HG03159 (cell line): ENCODE results near the gene C9orf85.
"Not testable (repeated sequence)": the region's sequence is repeated elsewhere in the genome, so short reads cannot be mapped to it uniquely, and the experiment has no call there.

Experiments
- ATAC-seq: cut with Tn5 transposase; IDR thresholded peaks from one replicate; pipeline ENCODE4 v1.9.1; 2021; ENCODE audit warnings: mild to moderate bottlenecking, moderate library complexity; ENCODE audit not compliant: unreplicated experiment

The C9orf85 gene, protein sequence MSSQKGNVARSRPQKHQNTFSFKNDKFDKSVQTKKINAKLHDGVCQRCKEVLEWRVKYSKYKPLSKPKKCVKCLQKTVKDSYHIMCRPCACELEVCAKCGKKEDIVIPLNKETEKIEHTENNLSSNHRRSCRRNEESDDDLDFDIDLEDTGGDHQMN

DNA sequence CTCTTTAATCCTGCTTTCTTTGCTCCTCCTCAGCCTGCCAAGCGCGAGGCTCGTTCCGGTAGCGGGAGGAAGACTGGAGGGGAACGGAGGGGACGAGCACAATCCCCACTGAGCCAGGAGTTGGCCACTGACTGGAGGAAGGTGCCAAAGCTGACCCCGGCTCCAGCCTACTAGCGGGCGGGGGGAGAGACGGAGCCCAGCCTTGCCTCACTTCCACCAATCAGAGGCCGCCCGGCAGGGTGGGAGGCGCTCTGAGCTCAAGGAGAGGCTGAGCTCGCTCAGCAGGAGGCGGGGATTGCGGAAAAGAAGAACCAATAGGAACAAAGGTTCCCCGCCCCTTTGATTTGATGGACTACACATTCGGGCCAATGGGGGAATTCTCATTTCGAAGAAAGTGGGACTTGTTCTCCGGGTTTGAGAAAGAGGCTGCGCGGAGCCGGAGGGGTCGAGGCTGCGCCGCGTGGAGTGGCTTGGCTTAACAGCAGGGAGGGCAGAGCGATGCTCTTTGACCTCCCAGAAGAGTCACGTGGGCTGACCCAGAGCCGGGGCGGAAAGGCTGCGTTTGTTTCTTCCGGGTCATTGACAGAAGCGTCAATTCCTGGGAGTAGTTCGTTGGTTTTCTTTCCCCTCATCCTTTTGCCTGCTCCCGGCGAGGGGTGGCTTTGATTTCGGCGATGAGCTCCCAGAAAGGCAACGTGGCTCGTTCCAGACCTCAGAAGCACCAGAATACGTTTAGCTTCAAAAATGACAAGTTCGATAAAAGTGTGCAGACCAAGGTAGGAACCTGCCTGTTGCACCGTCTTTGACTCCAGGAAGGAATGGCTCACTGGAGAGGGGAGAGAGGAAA is at the start of gene C9orf85, which contains the start of gene ABHD17B:
Gene C9orf85 (plus strand): TSS at position 579 of the 847 bp plus-strand sequence. CDS start 96 bp downstream, at position 675.
Gene ABHD17B (minus strand): TSS at position 133 of the 847 bp plus-strand sequence. CDS start 36,113 bp downstream, outside the sequence.
- ATAC-seq: peak; percentile 94

DNA sequence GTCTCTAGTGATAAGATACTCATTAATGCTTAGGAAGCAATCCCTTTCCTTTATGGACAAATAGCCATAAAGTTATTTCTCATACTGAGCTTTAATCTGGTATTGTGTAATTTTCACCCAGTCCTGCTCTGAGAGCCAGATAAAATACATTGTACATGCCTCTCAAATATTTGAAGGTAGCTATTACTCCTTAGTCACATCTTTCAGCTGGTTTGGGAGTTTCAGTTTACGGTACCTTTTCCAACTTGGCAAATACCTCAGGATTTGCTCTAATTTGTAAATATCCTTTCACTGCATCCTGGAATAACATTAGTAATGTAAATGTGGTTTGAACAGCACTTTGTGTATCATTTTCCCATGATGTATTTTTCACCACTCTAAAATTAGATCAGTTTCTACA is 47.8 kb upstream of the C9orf85 start:
- ATAC-seq: no peak

DNA sequence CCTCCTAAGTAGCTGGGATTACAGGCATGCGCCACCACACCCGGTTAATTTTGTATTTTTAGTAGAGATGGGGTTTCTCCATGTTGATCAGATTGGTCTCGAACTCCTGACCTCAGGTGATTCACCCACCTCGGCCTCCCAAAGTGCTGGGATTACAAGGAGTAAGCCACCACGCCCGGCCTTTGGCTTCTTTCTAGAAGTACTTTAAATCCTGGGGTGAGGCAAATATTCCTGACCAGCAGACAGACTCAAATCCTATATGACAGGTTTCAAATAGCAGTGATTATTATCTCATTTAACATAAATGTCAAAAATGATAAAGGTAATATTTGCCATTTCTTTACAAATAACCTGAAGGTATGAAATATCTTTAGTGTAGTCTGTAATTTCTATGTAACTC is 36.1 kb upstream of the C9orf85 start:
- no peak for ATAC-seq

DNA sequence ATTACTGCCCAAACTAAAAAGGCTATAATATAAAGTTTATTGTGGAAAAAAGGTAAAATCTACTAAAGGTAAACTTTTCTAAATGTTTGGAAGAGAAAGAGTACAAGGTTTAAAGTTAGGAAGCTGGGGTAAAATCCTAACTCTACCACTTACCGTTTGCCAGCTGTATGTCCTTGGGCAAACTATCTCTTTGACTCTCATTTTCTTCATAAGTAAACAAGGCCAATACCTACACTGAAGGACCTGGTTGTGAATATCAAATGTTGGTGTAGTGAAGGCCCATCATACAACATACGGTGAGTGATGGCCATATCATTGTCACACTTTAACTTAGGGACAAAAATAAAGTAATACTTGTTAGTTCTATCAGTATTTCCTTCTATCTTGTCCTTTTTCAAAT is 35.3 kb upstream of the C9orf85 start:
- ATAC-seq: no peak

DNA sequence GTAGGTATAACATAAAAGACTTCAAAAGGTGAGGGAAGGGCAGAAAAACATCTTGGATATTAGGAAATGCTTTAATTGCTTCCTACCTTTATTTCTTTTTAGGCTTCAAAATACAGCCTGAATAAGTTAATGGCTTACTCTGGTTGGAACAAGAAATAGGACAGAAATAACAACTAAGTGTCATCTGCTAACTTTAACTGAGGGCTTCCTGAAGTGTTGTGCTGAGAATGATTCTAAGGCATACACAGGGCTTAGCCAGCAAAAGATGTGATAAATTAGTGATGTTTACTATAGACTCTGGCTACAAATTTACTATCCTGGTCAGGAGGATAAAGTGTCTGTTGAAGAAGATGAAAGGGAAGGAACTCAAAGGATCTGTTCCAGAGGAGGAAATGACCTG is 34.6 kb upstream of the C9orf85 start:
- no peak for ATAC-seq

DNA sequence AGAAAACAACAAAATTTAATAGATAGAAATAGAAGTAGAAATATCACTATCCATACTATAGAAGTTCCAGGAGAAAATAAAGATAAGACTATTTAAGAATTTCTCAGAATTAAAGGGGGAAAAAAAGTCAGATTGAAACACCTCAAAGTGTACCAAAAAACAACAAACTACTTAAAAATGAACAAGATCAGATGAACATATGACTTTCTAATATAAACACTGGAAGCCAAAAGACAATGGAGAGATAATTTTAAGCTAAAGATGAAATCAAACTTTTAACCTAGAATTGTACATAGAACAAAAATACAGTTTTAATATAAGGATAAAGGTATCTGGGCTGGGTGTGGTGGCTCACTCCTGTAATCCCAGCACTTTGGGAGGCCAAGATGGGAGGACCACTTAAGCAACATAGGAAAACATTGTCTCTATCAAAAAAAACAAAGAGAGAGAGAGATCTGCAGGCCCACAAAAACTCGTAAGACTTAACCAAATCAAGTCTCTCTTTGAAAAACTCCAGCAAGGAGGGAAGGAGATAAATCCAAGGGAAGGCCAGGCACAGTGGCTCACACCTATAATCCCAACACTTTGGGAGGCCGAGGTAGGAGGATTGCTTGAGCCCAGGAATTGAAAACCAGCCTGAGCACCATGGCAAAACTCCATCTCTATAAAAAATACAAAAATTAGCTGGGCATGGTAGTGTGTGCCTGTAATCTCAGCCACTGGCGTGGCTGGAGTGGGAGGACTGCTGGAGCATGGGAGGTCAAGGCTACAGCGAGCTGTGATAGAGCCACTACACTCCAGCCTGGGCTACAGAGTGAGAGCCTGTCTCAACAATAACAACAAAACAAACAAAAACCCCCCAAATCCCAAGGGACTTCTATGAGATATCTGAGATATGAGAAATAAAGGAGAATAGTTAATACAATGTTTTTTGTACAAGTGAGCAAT is 32.8 kb upstream of the C9orf85 start:
- ATAC-seq: no peak

DNA sequence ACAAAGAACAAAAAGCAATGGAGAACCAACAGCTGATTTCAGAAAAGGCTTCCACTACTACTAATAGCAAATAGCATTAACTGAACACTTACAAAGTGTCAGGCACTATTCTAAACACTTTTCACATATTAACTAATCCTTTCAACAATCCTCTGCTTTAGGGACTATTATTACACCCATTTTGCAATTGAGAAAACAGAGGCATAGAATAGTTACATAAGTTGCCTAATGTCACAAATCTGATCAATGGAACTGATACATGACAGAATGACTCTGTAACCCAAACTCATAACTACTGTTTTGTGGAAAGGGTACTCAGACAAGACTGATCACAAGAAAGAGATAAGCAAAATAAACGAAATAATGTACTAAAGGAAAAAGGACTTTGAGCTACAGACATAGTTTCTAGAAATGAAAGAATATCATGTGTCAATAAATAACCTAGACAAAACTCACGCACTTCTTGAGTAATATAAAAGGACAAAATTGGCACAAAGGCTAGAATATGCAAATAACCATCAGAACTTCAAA is 31.7 kb upstream of the C9orf85 start:
- ATAC-seq: no peak

DNA sequence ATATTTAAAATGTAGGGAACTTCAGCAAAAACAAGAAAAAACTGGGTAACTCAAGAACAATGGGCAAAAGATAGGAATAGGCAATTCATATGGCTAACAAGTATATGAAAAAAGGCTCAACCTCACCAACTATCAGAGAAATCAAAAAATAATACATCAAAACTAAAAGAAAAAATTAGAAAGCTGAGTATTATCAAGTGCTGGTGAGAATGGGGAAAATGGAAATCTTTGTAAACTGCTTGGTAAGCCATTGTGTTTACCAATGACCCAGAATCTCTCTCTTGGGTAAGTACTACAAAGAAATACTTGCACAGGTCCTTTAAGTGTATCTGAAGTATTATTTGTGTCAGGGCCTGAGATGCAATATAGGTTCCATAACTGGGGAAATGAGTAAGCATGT is 27.4 kb upstream of the C9orf85 start:
- ATAC-seq: no peak

DNA sequence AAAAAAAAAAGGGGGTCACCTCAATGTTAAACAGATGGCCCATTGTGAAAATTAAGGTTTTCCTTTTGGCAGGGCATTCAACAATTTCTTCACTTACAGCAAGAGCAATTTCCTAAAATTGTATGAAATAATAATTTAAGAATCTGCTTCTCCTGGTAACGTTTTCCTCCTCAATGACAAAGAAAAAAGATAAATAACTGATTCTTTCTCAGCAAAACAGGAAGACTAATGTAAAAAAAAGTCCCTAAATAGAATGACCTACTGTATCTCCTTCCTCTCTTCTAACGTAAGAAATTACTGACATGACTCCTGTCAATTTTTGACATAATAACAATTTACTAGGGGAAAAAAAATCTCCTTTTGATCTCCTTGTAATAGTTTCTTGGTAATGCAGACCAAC is 26.0 kb upstream of the C9orf85 start:
- no peak for ATAC-seq

DNA sequence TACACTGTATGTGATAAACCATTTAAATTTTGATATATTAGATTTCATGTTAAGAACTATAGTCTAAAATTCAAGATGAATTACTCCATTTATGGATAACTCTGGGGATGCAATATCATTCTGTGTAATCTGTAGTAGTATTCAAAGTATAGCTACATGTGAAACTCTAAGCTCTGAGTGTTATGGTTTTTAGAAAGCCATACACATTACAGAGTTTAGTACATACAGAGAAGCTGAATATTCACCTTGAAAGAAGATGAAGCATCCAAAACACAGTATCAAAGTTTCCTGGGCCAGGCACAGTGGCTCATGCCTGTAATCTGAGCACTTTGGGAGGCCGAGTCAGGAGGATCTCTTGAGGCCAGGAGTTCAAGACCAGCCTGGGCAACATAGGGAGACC is 25.4 kb upstream of the C9orf85 start:
- no peak for ATAC-seq

DNA sequence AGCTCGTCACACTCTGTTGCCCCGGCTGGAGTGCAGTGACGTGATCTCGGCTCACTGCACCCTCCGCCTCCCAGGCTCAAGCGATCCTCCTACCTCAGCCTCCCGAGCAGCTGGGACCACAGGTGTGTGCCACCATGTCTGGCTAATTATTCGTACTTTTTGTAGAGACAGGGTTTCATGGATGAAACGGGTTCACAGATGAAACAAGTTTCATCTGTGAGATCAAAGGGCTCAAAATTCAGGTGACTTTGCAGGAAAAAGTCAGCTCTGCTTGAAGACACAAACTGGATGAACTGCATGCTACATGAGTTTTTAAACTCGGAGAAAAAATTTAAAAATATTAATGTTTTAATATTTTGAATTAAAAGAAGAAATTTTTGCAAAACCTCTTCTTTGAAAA is 24.9 kb upstream of the C9orf85 start:
- ATAC-seq: no peak

DNA sequence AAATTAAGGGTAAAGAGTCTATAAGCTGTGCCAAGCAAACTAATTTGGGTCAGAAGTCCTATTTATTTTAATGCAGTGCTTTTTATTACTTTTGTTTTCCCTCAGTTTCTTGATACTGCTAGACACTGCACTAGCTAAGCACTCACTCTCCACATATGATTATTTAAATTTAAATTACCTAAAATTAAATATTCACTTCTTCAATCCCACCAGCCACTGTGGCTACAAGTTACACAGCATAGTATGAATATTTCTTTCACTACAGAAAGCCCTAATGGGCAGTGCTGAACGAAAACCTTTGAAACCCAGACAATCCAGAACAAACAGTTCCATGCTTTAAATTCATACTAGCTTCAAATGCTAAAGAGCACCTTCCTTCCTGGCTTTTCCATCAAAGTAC is 24.1 kb upstream of the C9orf85 start:
- ATAC-seq: no peak

DNA sequence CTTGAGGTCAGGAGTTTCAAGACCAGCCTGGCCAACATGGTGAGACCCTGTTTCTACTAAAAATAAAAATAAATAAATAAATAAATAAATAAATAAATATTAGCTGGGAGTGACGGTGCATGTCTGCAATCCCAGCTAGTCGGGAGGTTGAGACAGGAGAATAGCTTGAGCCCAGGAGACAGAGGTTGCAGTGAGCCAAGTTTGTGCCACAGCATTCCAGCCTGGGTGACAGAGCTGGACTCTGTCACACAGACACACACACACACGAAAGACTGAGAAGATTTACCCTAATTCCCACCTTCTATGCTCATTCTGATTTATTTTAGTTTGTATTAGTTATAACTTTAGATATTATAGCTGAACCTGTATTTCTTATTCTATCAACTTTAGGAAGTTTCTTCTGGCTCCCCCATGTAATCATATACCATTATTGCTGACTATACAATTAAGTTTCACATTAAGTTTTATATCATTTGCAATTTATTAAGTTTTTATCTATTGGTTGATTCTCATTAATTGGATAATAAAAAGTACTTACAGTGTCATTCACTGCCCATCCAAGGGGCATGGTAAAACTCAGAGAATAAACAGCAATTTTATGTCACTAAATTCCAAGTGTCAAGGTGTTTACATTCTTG is 21.3 kb upstream of the C9orf85 start:
- no peak for ATAC-seq

DNA sequence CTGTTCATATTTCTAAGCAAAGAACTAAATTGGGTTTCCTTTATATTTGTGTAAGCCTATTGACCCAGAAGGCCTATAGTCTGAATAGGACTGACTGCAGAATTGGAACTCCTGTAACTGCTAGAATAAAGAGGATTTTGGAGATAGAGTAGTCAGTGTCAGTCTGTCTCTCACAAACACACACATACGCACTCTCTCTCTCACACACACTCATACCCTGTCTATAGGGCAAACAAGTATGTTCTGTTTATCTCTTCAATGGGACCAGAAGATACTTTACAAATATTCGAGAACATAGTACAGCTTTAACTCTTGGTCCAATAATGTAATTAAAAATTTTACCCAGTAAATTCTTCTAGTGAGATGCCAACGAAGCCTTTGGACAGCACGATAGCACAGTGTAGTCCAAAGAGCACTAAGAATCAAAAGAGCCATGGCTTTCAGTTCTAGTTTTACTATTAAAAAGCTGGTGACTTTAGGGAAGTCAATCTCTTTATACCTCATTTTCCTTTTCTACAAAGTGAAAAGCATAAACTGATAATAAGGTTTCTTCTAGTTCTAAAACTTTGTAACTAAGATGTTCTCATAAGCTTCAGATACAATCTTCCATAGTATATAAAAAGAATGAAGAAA is 19.8 kb upstream of the C9orf85 start:
- ATAC-seq: peak; percentile 58

DNA sequence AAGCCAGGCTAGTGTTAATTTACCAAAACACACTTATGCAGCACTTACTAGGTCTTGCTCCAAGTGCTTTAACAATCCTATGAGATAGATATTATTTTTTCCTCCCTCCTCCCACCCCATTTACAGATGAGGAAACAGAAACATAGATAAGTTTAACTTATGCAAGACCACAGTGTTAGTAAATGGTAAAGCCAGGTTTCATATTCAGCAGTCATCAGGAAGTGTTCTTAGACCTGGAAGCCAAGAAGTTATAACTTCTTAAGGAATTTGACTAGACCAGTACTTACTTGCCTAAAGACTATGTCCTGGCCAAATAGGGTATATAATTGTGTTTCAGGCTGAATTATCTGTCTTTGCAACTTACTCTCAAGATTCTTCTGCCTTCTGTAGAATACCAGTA is 16.3 kb upstream of the C9orf85 start:
- no peak for ATAC-seq

DNA sequence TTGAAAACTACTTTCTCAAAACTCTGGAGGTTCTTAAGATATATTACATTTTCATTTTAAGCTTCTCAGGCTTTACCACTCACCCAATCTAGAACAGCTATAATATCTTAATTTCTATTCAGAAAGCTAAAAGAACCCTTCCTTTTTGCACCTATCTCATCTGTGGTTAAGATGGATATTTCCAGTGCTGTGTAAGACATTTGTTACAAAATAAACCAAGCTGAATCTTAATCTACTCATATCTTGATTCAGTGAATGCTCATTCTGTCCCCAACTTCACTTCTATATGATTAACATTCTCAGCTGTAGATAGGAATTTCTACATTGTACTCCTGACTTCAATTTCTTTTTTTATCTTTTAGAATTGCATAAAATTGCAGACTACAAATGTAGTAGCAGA is 15.5 kb upstream of the C9orf85 start:
- no peak for ATAC-seq

DNA sequence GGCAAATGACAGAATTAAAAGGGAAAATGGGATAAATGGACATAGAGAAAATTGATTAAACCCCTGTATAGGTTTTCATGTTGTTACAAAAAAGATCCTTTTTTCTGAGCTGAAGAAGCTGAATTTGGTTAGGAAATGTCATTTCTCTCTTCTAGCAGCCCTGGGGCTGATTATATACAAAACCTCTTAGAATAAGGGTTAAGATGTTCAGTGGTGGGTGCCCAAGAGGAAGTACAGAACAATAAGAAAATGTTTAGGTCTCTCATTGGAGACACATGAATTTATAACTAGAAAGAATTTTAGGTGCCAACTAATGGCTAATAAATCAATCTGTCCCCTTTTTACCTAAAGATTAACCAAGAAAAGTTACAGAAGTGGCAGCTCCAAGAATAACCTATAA is 14.7 kb upstream of the C9orf85 start:
- no peak for ATAC-seq

DNA sequence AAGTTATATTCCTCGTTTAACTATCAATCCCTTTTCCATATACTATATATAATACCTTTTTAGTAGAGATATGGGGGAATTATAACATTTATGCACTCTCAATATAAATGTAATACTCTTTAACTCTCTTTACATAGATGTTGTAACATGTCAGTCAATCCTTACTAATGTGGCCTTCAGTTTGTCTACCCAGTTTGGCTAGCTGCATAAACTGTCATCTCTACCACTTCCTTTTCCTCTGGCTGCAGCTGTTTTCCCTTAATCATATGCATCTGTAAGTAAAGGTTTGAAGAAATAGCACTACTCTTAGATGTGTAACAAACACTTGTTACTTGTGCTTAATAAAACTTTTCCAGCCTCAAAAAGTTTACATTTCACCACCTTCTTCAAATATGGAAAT is 13.9 kb upstream of the C9orf85 start:
- no peak for ATAC-seq

DNA sequence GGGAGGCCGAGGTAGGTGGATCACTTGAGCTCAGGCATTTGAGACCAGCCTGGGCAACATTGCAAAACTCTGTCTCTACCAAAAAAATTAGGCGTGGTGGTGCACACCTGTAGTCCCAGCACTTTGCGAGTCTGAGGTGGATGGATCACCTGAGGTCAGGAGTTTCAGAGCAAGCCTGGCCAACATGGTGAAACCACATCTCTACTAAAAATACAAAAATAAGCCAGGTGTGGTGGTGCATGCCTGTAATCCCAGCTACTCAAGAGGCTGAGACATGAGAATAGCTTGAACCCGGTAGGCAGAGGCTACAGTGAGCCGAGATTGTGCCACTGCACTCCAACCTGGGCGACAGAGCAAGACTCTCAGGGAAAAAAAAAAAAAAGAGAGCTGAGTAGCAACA is 12.7 kb upstream of the C9orf85 start:
- not testable (repeated sequence) for ATAC-seq
